Epithelial cell of esophagus (primary cell): Measurements from ENCODE around the gene GPSM3.

Experiments
- DNase-seq: peaks from one replicate; pipeline ENCODE4 v3.0.0; 2010; ENCODE audit warnings: low read depth
- H3K4me3 ChIP-seq: 2 replicates; pipeline ENCODE4 v1.5.1; 2011; ENCODE audit warnings: mild to moderate bottlenecking, low read length, control low read depth
- TF ChIP-seq, protein P1 (sequence below): IDR thresholded peaks from 2 replicates; pipeline ENCODE4 v1.5.1; 2011; ENCODE audit warnings: low read depth, mild to moderate bottlenecking, low read length, control low read depth, inconsistent platforms; ENCODE audit not compliant: insufficient read depth; ENCODE audit errors: missing control alignments

Gene GPSM3, protein sequence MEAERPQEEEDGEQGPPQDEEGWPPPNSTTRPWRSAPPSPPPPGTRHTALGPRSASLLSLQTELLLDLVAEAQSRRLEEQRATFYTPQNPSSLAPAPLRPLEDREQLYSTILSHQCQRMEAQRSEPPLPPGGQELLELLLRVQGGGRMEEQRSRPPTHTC

GRCh38 chr6:32192608-32193039 lies at the start of gene GPSM3:
Gene GPSM3 (minus strand): TSS chr6:32192643. CDS start chr6:32192513, 130 bp downstream.
- TF ChIP-seq, protein P1, sequence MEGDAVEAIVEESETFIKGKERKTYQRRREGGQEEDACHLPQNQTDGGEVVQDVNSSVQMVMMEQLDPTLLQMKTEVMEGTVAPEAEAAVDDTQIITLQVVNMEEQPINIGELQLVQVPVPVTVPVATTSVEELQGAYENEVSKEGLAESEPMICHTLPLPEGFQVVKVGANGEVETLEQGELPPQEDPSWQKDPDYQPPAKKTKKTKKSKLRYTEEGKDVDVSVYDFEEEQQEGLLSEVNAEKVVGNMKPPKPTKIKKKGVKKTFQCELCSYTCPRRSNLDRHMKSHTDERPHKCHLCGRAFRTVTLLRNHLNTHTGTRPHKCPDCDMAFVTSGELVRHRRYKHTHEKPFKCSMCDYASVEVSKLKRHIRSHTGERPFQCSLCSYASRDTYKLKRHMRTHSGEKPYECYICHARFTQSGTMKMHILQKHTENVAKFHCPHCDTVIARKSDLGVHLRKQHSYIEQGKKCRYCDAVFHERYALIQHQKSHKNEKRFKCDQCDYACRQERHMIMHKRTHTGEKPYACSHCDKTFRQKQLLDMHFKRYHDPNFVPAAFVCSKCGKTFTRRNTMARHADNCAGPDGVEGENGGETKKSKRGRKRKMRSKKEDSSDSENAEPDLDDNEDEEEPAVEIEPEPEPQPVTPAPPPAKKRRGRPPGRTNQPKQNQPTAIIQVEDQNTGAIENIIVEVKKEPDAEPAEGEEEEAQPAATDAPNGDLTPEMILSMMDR, result no peak
- peak; percentile 19 for DNase-seq
- no peak within 1 kb of the TSS for H3K4me3 ChIP-seq

- TF ChIP-seq, protein P1, result no peak
- DNase-seq, result no peak
- H3K4me3 ChIP-seq, result no peak overlapping the region
These were observed 48.2 kb upstream of the GPSM3 start for GRCh38 chr6:32240686-32241085.

GRCh38 chr6:32239462-32239861 lies 47.0 kb upstream of the GPSM3 start:
- no peak for DNase-seq
- TF ChIP-seq, protein P1, result no peak
- no peak overlapping the region for H3K4me3 ChIP-seq

- H3K4me3 ChIP-seq, result no peak overlapping the region
- no peak for DNase-seq
- TF ChIP-seq, protein P1, result no peak
These were observed 42.5 kb upstream of the GPSM3 start for GRCh38 chr6:32234934-32235333.

DNA sequence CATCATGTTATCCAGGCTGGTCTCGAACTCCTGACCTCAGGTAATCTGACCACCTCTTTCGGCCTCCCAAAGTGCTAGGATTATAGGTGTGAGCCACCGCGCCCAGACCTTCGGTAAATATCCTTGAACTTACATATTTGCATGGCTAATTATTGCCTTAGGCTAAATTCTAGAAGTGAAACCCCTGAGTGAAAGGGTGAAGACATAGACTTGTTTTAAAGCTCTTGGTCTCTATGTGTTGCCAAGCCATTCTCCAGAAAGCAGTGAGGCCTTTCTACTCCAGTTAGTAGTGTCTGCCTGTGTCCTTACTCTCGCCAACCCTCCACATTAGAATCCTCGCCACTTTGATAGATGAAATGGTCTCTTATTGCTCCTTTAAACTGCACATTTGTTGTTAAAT lies 34.0 kb upstream of the GPSM3 start:
- DNase-seq, result no peak
- TF ChIP-seq, protein P1, result no peak
- H3K4me3 ChIP-seq, result no peak overlapping the region

DNA sequence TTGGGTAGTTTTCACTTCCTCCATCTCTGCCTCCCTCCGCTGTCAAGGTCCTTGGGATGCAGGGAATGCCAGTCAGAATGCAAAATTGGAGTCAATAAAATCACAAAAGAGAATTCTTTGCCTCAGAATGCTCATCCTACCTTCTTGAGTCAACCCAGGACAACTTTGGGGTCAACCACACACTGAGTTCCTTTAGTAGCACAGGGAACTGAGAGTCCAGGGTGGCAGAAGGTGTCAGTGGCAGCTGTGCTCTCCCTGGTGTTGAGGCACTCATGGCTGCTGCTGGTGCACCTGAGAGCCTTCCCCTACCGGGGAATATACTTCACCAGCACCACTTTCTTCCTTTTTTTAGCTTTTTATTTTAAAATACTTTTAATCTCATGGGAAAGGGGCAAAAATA lies 32.3 kb upstream of the GPSM3 start:
- H3K4me3 ChIP-seq, result no peak overlapping the region
- DNase-seq, result no peak
- TF ChIP-seq, protein P1, result no peak
